Body of pancreas (tissue), 4 donors: Measurements from ENCODE around the gene NRP2.

Source experiments
- CTCF ChIP-seq, 7 experiments: fragments of 450-650 bp in 4 of 7; fragments of 200-600 bp in 3 of 7; sonication (generic) in 3 of 7; IDR thresholded peaks; one replicate each; pipeline ENCODE4 v1.5.1; 2016 to 2019; ENCODE audit warnings: antibody characterized with exemption in 7 of 7
- POLR2A ChIP-seq, 3 donors: fragments of 450-650 bp; IDR thresholded peaks; one replicate each; pipeline ENCODE4 v1.6.1; 2016; ENCODE audit warnings: antibody characterized with exemption in 3 of 3, mild to moderate bottlenecking in 2 of 3

DNA sequence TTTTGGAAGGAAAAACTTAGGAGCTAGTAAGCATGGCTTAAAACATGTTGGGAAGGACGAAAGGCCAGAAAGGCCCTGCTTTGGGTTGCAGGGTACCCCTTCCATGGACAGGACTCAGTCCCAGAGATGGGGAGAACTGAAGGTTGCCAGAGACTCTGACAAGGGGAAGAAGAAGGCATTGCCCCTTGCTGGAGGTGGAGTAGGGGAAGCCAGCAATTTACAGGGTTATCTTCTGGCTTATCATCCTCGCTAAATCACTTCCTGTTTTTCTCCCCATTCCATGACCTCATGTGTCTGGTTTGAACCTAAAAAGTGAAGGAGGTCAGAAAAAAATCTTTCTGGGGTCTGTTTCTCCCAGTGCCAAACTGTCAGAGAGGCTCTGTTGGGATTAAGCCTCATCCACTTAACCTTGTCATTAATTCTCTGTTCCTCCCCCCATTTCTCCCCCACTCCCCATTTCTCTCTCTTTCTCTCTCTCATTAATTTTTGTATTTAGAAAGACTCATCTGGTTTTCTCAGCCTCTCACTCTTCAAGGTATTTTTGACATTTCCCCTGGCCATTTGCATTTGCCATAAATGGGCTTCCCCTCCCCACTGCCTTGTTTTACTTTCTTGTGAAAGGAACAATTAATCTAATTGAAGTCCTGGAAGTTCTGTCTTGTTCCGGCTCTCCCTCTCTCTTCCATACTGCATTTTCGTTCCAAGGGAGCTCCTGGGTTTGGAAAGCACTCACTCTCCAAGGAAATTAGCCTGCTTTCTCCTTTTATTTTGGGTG, 17.4 kb downstream of the NRP2 start:
- TF ChIP-seq CTCF (IDR thresholded peaks at IDR 0.05) (no peak), POLR2A (IDR thresholded peaks at IDR 0.05) (no peak)
